HG03354 (cell line): ENCODE measurements around the gene PIK3CA.
"Not testable (repeated sequence)": the region's sequence is repeated elsewhere in the genome, so short reads cannot be mapped to it uniquely, and the experiment has no call there.

ENCODE experiments used
- ATAC-seq: cut with Tn5 transposase; IDR thresholded peaks from one replicate; pipeline ENCODE4 v1.9.1; 2021; ENCODE audit warnings: mild to moderate bottlenecking; ENCODE audit not compliant: unreplicated experiment, poor library complexity, severe bottlenecking

PIK3CA gene

DNA sequence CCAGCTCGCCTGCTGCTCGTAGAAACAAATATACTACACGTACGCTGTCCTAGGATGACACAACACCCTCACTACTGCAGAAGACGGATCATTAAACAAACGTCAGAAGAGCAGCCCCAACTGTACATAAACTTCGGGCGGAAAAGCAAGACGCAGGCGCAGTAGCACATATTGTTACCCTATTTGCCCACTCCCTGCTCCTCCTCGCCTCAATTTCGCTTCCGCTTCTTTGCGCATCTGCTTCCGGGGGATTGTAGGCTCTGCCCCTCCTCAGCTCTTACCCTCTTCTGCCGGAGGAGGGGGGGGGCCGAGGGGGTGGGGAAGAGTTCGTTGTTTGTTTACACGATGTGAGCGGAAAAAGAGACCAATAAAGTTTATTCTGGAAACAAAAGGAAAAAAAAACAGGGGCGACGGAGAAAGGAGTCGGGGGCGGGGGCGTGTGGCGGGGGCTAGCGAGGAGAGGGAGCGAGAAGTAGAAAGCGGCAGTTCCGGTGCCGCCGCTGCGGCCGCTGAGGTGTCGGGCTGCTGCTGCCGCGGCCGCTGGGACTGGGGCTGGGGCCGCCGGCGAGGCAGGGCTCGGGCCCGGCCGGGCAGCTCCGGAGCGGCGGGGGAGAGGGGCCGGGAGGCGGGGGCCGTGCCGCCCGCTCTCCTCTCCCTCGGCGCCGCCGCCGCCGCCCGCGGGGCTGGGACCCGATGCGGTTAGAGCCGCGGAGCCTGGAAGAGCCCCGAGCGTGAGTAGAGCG, at the start of gene PIK3CA:
Gene PIK3CA, plus strand, starts transcription at position 485 of the 743 bp plus-strand sequence. CDS start 50,469 bp downstream, outside the sequence.
- ATAC-seq: peak; percentile 82

DNA sequence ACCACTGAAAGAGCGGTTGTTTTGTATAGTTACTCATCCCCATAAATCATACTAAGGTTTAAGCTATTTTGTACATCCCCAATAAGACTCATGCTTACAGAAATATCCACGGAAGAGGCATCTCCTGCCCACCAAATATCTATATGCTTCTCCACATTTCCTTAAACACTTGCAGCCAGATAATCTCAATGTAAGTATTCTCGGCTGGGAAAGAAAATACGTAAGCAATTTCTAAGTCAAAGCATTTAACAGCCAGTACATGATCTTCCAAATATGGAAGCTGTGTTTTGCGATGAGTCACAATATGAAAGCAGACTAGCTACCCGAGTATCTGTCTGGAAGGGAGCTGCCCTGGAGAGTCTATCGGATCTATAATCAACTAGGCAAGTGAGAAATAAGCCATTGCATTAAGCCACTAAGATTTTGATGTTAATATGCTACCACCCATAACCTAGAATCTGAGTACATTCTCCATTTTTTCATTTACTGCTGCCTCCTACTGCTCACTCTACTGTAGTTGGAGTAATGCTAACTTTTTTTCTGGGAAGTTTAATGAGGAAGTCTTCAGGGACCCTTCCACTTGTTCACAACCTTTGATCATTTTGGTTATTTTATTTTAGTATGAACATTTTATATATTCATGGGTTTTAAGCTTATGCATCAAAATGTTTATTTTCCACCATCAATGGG, 49.6 kb upstream of the PIK3CA start:
- no peak for ATAC-seq

DNA sequence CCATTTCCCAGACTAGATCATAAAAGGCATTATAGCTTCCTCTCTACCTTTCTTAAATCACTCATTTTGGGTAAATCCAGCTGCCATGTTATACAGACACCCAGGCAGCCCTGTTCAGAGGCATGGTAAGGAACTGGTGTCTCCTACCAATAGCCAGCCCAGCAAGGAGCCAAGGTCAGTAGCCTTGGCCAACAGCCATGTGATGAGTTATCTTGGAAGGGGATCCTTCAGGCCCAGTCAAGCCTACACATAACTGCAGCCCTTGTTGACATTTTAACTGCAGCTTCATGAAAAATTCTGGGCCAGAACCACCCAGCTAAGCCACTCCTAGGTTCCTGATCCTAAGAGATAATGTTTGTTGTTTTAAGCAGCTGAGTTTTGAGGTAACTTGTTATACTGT, 47.5 kb upstream of the PIK3CA start:
- ATAC-seq: no peak

DNA sequence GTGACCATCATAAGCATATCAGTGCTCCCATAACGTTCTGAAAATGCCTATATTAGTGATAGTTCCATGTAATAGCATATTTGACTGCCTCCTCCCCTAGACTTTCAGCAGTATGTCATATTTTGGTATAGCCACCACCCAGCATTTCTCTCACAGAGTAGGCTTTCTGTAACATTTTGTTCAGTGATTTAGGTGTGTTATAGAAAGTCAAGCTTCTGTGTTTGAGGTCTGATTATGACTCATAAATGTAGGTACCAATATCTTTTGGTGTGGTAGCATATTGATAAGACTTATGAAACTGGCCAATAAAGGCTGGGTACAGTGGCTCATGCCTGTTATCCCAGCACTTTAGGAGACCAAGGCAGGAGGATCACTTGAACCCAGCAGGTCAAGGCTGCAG, 42.3 kb upstream of the PIK3CA start:
- no peak for ATAC-seq

DNA sequence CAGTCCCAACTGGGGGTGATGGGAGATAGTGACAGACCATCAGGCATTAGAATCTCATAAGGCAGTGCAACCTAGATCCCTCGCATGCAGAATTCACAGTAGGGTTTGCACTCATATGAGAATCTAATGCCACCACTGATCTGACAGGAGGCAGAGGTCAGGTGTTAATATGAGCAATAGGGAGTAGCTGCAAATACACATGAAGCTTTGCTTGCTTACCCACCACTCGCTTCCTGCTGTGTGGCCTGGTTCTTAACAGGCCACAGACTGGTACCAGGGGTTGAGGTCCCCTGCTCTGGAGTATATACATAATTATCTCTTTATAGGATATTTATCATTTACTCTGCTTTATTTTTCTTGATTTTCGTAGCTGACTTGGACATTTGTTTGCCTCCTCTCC, 40.5 kb upstream of the PIK3CA start:
- ATAC-seq: no peak

DNA sequence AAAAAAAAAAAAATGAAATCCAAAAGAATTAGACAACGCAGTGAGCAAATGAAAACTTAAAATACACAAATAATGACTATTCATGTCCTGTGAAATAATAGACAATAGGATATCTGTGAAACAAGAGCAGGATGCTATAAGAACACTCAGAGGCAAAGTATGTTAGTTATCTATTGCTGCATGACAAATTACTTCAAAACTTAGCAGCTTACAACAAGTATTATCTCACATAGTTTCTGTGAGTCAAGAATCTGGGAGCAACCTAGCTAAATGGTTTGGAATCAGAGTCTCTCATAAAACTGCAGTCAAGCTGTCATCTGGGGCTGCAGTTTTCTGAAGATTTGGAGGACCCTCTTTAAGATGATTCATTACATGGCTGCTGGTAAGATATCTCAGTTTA, 40.1 kb upstream of the PIK3CA start:
- ATAC-seq: no peak

DNA sequence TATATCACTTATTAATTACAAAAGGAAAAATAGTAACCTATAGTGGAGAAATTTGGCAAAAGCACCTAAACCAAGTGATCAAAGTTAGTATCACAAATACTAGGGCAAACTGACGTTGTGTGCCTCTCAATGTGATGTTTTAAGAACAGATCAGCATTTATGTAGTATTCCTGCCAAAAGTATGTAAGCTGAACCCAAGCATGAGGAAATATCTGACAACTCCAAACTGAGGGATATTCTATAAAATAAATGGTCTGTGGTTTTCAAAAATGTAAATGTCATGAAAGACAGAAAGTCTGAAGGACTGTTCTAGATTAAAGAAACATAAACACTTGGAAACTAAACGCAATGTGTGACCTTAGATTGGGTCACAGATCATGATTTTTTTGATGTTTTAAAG, 34.3 kb upstream of the PIK3CA start:
- ATAC-seq: no peak

DNA sequence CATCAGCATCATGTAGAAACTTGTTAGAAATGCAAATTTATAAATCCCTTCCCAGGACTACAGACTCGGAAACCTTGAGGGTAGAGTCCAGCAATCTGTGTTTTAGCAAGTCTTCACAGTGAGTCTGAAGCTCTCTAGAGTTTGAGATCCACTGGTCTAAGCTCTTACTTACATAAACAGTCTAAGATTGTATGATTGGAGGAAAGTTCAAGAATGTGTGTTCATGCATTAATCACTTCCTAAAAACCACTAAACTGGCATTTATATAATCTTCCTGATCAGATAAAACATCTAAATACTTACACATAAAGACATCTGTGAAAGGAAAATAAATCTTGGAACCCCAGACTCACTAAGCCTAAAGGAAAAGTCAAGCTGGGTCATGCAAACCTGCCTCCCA, 32.7 kb upstream of the PIK3CA start:
- ATAC-seq: not testable (repeated sequence)

DNA sequence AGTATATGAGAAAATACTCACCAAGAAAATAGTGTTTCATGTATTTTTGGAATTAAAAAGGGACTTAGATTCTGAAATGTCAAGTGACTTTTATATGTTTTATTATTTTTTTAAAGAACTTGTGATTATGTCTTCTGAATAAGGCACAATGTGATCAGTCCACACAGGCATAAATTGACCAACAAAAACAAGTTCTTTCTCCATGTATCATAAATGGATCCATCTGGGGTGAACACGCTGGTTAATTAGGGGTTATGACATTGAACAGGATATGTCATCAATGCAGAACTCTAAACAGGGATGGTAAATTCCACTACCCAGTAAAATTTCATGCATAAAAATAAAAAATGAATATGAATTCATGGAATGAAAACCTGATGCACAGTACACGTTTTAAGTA, 31.3 kb upstream of the PIK3CA start:
- no peak for ATAC-seq

DNA sequence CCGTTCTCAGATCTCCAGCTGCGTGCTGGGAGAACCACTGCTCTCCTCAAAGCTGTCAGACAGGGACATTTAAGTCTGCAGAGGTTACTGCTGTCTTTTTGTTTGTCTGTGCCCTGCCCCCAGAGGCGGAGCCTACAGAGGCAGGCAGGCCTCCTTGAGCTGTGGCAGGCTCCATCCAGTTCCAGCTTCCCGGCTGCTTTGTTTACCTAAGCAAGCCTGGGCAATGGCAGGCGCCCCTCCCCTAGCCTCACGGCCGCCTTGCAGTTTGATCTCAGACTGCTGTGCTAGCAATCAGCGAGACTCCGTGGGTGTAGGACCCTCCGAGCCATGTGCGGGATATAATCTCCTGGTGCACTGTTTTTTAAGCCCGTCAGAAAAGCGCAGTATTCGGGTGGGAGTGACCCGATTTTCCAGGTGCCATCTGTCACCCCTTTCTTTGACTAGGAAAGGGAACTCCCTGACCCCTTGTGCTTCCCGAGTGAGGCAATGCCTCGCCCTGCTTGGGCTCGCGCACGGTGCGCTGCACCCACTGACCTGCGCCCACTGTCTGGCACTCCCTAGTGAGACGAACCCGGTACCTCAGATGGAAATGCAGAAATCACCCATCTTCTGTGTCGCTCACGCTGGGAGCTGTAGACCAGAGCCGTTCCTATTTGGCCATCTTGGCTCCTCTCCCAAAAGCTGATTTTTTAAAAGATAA, 15.8 kb upstream of the PIK3CA start:
- ATAC-seq: not testable (repeated sequence)

DNA sequence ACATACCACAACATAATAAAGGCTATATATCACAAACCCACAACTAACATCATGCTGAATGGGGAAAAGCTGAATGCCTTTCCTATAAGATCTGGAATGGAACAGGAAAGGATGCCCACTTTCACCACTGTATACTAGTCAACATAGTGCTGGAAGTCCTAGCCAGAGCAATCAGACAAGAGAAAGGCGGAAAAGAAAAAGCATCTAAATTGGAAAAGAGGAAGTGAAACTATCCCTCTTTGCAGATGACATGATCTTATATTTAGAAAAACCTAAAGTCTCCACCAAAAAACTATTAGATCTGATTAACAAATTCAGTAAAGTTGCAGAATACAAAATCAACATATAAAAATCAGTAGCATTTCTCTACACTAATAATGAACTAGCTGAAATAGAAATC, 14.6 kb upstream of the PIK3CA start:
- peak; percentile 46 for ATAC-seq

DNA sequence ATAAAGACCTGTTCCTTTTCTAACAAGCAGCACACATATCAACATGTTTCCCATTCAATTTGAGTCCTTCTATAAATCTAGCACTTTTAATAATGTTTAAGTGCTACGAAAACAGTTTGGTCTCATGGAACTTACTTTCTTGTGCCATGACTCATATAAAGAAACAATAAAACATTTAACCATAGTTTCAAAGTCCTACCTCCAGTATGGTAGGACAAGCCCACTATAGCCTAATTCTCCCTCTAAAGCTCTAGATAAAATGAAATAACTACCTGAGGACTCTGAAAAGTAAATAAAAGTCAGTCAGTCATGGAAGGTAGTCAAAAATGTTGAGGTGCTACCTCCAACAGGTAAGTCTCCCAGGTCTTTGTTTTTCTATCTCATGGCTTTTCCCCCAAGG, 12.0 kb upstream of the PIK3CA start:
- ATAC-seq: no peak

DNA sequence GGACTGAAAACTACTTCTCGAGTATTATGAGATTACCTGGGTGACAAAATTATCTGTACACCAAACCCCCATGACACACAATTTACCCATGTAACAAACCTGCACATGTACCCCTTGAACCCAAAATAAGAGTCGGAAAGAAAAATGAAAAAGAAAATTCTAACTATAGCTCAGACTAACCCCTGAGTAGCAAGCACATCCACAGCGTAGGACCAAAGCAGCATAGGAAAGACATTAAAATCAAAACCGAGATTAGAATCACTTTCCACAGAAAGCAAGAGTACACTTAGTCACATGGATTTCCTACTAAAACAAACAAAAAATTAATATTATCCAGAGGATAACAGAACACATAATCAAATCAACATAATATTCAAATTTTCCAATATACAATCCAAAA, 6.3 kb upstream of the PIK3CA start:
- no peak for ATAC-seq

DNA sequence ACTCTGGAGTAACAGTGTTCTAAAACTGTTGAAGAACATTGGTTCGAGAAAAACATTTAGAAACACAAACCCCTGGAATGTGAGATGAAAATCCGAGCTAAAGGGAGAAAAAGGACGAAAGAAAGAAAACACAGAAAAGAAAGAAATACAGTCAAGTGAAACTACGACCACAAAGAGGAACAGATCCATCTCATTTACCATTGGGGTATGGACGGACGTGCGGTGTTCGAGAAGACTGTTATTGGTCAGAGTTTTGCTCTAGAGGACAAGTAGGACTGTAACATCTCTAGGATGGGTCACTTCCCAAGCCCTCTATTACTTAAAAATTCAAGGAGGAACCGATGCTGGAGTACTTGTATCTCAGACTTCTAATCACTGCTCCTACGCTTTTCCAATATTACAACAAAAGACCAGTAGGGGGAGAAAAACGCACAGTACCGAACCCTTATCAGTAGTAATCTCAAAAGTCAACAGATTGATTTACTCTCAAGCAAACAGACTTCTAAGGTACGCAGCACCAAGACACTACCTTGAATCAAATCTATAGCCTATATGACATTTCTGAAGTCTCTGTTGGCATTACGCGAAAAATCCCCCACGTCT, 1.1 kb upstream of the PIK3CA start:
- ATAC-seq: peak; percentile 28

DNA sequence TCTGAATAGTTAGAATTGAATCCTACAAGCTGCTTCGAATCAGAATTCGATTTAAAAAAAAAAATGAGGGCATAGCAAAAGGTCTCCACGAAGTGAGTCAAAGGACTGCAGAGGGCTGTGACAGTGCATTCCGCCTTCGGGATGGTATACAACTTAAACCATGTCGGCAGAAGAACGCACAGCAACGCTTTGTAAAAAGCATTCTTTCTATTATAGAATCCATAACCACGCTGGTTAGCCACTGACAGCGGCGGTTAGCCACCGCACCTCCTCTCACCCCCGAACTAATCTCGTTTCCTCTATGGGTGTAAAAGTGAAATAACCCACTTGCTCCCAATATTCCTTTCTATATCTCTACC, 664 bp upstream of the PIK3CA start:
- peak; percentile 35 for ATAC-seq

DNA sequence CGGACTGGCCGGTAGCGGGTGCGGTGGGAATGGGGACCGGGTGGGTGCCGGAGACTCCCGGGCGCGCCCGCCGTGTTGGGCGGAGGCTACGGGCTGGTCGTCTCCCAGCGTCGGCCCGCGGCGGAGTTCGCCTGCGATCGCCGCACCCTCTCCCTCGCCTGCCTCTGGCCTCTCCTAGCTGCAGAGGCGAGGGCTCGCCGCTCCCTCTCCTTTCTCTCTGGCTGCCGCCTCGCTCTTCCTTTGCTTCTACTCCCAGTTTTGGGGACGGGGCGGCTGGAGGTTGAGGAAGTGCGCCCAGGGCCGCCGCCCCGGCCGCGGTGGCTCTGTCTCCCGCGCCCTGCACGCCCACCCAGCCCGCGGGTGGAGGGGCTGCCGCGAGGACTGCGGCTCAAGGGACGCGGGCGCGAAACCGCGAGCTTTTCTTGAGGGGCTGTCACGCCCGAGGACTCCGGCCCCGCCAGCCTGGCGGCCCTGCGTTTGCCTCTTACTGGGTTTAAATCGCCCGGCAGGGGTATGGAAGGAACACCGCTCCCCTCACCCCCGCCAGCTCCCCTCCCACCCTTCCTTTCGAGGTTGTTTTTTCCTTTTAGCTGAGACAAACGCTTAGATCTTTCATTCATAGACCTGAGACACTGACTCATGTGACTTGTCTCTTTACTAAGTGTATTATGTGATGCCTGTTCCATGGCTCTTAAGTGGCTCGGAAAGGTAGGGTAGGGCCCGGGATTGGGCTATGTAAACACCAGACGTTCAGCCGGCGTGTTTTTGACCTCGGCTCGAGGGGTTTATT, 654 bp downstream of the PIK3CA start:
- peak; percentile 32 for ATAC-seq

DNA sequence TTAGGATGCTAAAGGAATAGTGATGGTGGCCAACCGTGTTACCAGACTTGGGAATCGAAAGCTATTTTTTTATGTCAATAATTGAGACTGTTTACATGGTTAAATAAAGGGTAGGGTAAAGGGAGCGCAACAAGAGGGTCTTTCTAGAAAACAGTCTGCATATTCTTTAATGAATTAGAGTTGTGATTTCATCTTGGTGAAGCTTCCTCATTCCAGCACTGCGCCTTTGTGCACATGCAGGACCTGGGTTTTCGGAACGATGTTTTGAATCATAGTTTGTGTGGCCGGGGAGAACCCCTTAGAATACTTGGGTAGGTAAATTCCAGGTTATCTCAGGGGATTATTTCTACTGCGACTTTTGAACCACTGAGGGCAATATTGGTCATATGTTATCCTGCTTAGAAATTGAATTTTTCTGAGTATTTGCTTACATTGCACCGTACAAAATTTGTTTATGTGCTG, 1.3 kb downstream of the PIK3CA start:
- ATAC-seq: peak; percentile 27

DNA sequence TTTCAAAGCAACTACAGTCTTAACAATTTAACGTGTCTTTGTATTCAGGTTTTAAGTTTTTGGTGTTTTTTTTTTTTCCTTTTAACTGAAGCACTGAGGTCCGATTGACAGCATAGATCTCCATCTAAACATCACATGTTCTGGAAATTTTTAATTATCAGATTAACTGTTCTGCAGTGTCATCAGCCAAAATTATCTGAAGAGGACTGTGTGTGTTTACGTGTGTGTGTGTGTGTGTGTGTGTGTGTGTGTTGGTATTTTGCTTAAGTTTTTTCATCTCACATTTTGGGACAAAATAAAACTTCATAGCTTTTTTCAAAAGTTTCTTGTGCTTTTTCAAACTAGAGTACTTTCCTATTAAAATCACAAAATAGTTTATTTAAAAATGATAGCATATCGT, 1.8 kb downstream of the PIK3CA start:
- ATAC-seq: no peak

DNA sequence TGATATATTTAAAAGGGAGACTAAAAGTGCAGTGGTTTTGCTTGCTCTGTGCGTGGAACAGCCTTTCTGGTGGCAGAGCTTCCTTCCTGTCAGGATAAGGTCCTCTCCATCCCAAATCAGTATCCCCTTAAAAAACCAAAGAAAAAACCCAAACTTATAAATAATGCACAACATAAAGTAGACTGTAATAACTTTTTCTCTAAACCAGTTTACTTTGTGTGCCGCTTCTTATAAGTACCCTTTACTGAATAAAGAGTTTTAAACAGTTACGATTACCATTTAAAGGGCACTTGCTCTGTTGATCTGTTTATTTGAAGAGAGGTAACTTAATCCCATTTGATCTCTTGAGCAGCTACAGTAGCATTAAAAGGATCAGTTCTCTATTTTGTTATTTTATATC, 2.5 kb downstream of the PIK3CA start:
- ATAC-seq: no peak

DNA sequence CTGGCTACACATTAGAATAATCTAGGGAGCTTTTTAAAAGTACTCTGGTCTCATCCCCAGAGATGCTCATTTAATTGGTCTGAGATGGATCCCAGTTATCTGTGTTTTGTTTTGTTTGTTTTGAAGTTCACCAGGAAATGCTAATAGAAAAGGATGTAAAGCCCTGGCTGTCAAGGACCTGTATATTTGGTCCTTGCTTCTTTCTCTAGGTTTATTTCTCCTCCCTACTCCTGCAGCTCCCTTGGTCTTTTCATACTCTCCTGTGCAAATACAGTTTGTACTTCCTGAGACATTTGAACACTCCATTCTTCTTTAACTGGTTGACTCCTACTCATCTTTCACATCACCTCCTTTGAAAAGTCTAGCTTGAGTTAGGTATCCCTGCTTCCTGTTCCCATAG, 3.3 kb downstream of the PIK3CA start:
- no peak for ATAC-seq
